HepG2 (cell line): Measurements from ENCODE around the gene RASA3. TPM values are rescaled to one million over a fixed set of nuclear protein-coding genes. Genes with fewer than 3 reads are reported as not detected.

Experiments
- ATAC-seq: fragments of 200-7000 bp; cut with Tn5 transposase; 3 replicates; pipeline ENCODE4 v1.9.1; 2020; ENCODE audit warnings: mild to moderate bottlenecking, moderate library complexity
- BruUV-seq: library from RNA; stranded (reverse); fragments of 400-500 nt; replicated peaks from 2 replicates; lab custom pipeline; 2021; lab: Mats Ljungman, UMichigan
- CTCF ChIA-PET: fragments of 300-600 bp; formaldehyde crosslinking; extraction: SDS; loops from one replicate; lab custom pipeline; 2021; ENCODE audit warnings: low total read pairs, inconsistent platforms, low intra/inter-chr PET ratio; lab: Yijun Ruan, JAX
- POLR2A ChIA-PET: fragments of 350-600 bp; sonication (Branson Sonifier 250); formaldehyde crosslinking; loops from one replicate; lab custom pipeline; 2020; ENCODE audit warnings: antibody characterized with exemption, inconsistent platforms; lab: Yijun Ruan, JAX
- DNase-seq: peaks from one replicate; pipeline ENCODE4 v3.0.0-alpha.2; 2015; ENCODE audit warnings: low spot score
- FAIRE-seq: peaks from 3 replicates; lab custom pipeline; 2011; peaks lifted over from hg19 to GRCh38; lab: Jason Lieb, UNC
- H2AFZ ChIP-seq: one replicate; pipeline ENCODE4 v1.6.1; 2011; ENCODE audit warnings: low read length, inconsistent platforms
- H3K27ac ChIP-seq: fragments of 300-600 bp; 3 replicates; pipeline ENCODE4 v1.8.0; 2011; ENCODE audit warnings: mixed run types, mild to moderate bottlenecking, mixed read lengths, low read length, inconsistent platforms; ENCODE audit not compliant: insufficient read depth; ENCODE audit errors: extremely low read length
- H3K27me3 ChIP-seq, 2 experiments: fragments of 200-600 bp in 1 of 2; 2 replicates in 1 of 2; 3 replicates in 1 of 2; pipeline versions ENCODE4 v1.6.0 to v1.8.0; 2011; ENCODE audit warnings: low read length in 2 of 2, mild to moderate bottlenecking in 2 of 2, moderate library complexity in 2 of 2, inconsistent platforms in 1 of 2; ENCODE audit not compliant: insufficient read depth in 2 of 2, control insufficient read depth in 1 of 2
- H3K36me3 ChIP-seq, 2 experiments: fragments of 200-600 bp in 1 of 2; replicated peaks in 1 of 2; 2 replicates in 1 of 2; 3 replicates in 1 of 2; pipeline versions ENCODE4 v1.5.1 to v1.8.0; 2011; ENCODE audit warnings: low read length in 2 of 2, inconsistent platforms in 1 of 2; ENCODE audit not compliant: insufficient read depth in 2 of 2, control insufficient read depth in 1 of 2
- H3K4me1 ChIP-seq: 2 replicates; pipeline ENCODE4 v1.5.1; 2012; ENCODE audit warnings: low read length, inconsistent platforms; ENCODE audit not compliant: insufficient read depth
- H3K4me2 ChIP-seq: 2 replicates; pipeline ENCODE4 v1.6.0; 2011; ENCODE audit warnings: low read depth, low read length, inconsistent platforms
- H3K4me3 ChIP-seq, 3 experiments: fragments of 200-600 bp in 1 of 3; sonication (generic), shearing (Covaris generic) in 1 of 3; replicated peaks in 1 of 3; 2 replicates each; pipeline ENCODE4 v1.5.1; 2011 to 2016; ENCODE audit warnings: low read length in 3 of 3, inconsistent platforms in 2 of 3, low read depth in 2 of 3, mild to moderate bottlenecking in 2 of 3, control low read depth in 1 of 3, mixed read lengths in 1 of 3; ENCODE audit not compliant: insufficient read depth in 1 of 3
- H3K79me2 ChIP-seq: one replicate; pipeline ENCODE4 v1.6.1; 2011; ENCODE audit warnings: low read length, inconsistent platforms; ENCODE audit not compliant: insufficient read depth
- H3K9ac ChIP-seq: 2 replicates; pipeline ENCODE4 v1.6.0; 2011; ENCODE audit warnings: mild to moderate bottlenecking, low read depth, low read length, inconsistent platforms; ENCODE audit not compliant: insufficient read depth
- H3K9me3 ChIP-seq: 2 replicates; pipeline ENCODE4 v1.5.1; 2012; ENCODE audit warnings: mild to moderate bottlenecking, low read length
- H4K20me1 ChIP-seq: 2 replicates; pipeline ENCODE4 v1.6.0; 2011; ENCODE audit warnings: inconsistent platforms, mild to moderate bottlenecking, low read length, moderate library complexity; ENCODE audit not compliant: insufficient read depth
- CENPT ChIP-seq: sonication (generic); formaldehyde crosslinking; IDR thresholded peaks from 2 replicates; pipeline ENCODE4 v1.8.0; 2022; ENCODE audit warnings: low read depth, mild to moderate bottlenecking, moderate library complexity, missing genetic modification reagents
- HMGA1 ChIP-seq: sonication (generic); formaldehyde crosslinking; conservative IDR thresholded peaks from 2 replicates; pipeline ENCODE4 v1.4.0; 2020; ENCODE audit warnings: missing genetic modification reagents
- HNF4A ChIP-seq: sonication (generic); formaldehyde crosslinking; IDR thresholded peaks from 2 replicates; pipeline ENCODE4 v1.4.0; 2020; ENCODE audit warnings: missing genetic modification reagents
- MLLT10 ChIP-seq: sonication (generic); formaldehyde crosslinking; IDR thresholded peaks from 2 replicates; pipeline ENCODE4 v1.4.0; 2020; ENCODE audit warnings: missing genetic modification reagents
- RNF219 ChIP-seq: sonication (generic); formaldehyde crosslinking; IDR thresholded peaks from 2 replicates; pipeline ENCODE4 v1.5.0; 2020; ENCODE audit warnings: mild to moderate bottlenecking, missing genetic modification reagents
- XRCC5 ChIP-seq: fragments of 200-400 bp; formaldehyde crosslinking; optimal IDR thresholded peaks from 2 replicates; pipeline ENCODE3; 2017; ENCODE audit warnings: mild to moderate bottlenecking, low read length
- ZNF101 ChIP-seq: sonication (generic); formaldehyde crosslinking; IDR thresholded peaks from 2 replicates; pipeline ENCODE4 v1.4.0; 2020; ENCODE audit warnings: mild to moderate bottlenecking, low read depth, missing genetic modification reagents, borderline replicate concordance
- ZNF124 ChIP-seq: sonication (generic); formaldehyde crosslinking; IDR thresholded peaks from 2 replicates; pipeline ENCODE4 v1.4.0; 2020; ENCODE audit warnings: missing genetic modification reagents
- ZNF343 ChIP-seq: sonication (generic); formaldehyde crosslinking; IDR thresholded peaks from 2 replicates; pipeline ENCODE4 v1.4.0; 2020; ENCODE audit warnings: mild to moderate bottlenecking, missing genetic modification reagents
- ZNF431 ChIP-seq: sonication (generic); formaldehyde crosslinking; IDR thresholded peaks from 2 replicates; pipeline ENCODE4 v1.9.0; 2022; ENCODE audit warnings: missing genetic modification reagents, low read depth, mild to moderate bottlenecking, borderline replicate concordance
- ZNF720 ChIP-seq: sonication (generic); formaldehyde crosslinking; IDR thresholded peaks from 2 replicates; pipeline ENCODE4 v1.4.0; 2020; ENCODE audit warnings: missing genetic modification reagents
- ZNF784 ChIP-seq: sonication (generic); formaldehyde crosslinking; IDR thresholded peaks from 2 replicates; pipeline ENCODE4 v1.5.1; 2020; ENCODE audit warnings: missing genetic modification reagents, mild to moderate bottlenecking, borderline replicate concordance
- WGBS: methylation state at CpG from one replicate; pipeline ENCODE4 v1.1.6; 2017; ENCODE audit warnings: low lambda C conversion rate; 5-methylcytosine and 5-hydroxymethylcytosine counted together
- in situ Hi-C: cut with HindIII; loops from 2 replicates; pipeline ENCODE4 v1.10.0; 2017; ENCODE audit warnings: low pct_unique_long_range_greater_than_20kb; ENCODE audit not compliant: extremely low pct_ligation_motif_present
- intact Hi-C: fragments of 100-400 bp; cut with micrococcal nuclease; formaldehyde crosslinking; loops from one replicate; pipeline ENCODE4 v1.10.0; 2022; ENCODE audit not compliant: unreplicated experiment
- polyA plus RNA-seq, 8 experiments: library from polyadenylated mRNA; depleted of rRNA in 3 of 8; stranded (reverse) in 7 of 8; unstranded in 1 of 8; fragments of >200 nt; fragmentation: Illumina TruSeq in 4 of 8; extraction: Trizol in 4 of 8; gene quantifications; 2 replicates each; pipeline versions ENCODE4 v1.2.1 to v1.2.3, GENCODE V29; 2011 to 2016; ENCODE audit warnings: low read depth in 4 of 8, missing spikeins in 1 of 8, mixed read lengths in 1 of 8; ENCODE audit not compliant: insufficient read depth in 1 of 8
- total RNA-seq, 5 experiments: library from RNA; depleted of rRNA; stranded (reverse); fragments of >200 nt; fragmentation: Illumina TruSeq; extraction: Trizol; gene quantifications; 2 replicates each; pipeline ENCODE4 v1.2.3, GENCODE V29; 2016; ENCODE audit warnings: low read depth in 1 of 5
- TF ChIP-seq, protein P1 (sequence below): sonication (generic); formaldehyde crosslinking; IDR thresholded peaks from 2 replicates; pipeline ENCODE4 v1.8.0; 2022; ENCODE audit warnings: mild to moderate bottlenecking, missing genetic modification reagents, moderate library complexity

RASA3 gene
- total and polyA plus RNA-seq, 2 of the 13 experiments (the other 11 are each of a cell fraction or from before 2014, with no cell fraction given), result 0.05 TPM; not detected in 1

GRCh38 chr13:114002771-114003321 lies 129.6 kb downstream of the RASA3 start:
- no peak overlapping the region for H3K27ac ChIP-seq
- DNase-seq, result no peak
- H3K4me1 ChIP-seq, result no peaks in the 10 kb centered on the region
- H2AFZ ChIP-seq, result no peak overlapping the region
- ATAC-seq, result no peak
- no peak for FAIRE-seq
- H3K4me2 ChIP-seq, result no peak overlapping the region
- H3K79me2 ChIP-seq, result no peaks in the 10 kb centered on the region
- in situ Hi-C loops (no loop called here), intact Hi-C loops (no loop called here)
- ChIA-PET POLR2A (no interaction called here), CTCF (no interaction called here)
- no peaks in the 10 kb centered on the region for H4K20me1 ChIP-seq
- WGBS, result 52% methylated on average over 10 of the region's 24 CpGs
- H3K4me3 ChIP-seq, result no peak overlapping the region
- H3K27me3 ChIP-seq, result peaks cover 12 to 48% of the 10 kb centered on the region in 2 experiments; a peak in 3 of 5 replicates
- no TSS peak for BruUV-seq
- no peak for TF ChIP-seq HMGA1 (CRISPR knock-in tag)
- TF ChIP-seq CENPT (CRISPR knock-in tag), result no peak
- TF ChIP-seq ZNF343 (CRISPR knock-in tag), result no peak
- TF ChIP-seq HNF4A, result no peak
- no peak for TF ChIP-seq ZNF101
- no peak for TF ChIP-seq RNF219 (CRISPR knock-in tag)
- no peak for TF ChIP-seq ZNF124 (CRISPR knock-in tag)
- no peak for TF ChIP-seq ZNF720 (CRISPR knock-in tag)
- no peak for TF ChIP-seq ZNF784 (CRISPR knock-in tag)
- no peak for TF ChIP-seq ZNF431 (CRISPR knock-in tag)
- no peak for TF ChIP-seq XRCC5
- TF ChIP-seq MLLT10 (CRISPR knock-in tag), result no peak
- TF ChIP-seq, protein P1, sequence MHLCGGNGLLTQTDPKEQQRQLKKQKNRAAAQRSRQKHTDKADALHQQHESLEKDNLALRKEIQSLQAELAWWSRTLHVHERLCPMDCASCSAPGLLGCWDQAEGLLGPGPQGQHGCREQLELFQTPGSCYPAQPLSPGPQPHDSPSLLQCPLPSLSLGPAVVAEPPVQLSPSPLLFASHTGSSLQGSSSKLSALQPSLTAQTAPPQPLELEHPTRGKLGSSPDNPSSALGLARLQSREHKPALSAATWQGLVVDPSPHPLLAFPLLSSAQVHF (CRISPR knock-in tag), result no peak
- no peaks in the 10 kb centered on the region for H3K9me3 ChIP-seq
- H3K36me3 ChIP-seq, result no peaks in the 10 kb centered on the region
- no peak overlapping the region for H3K9ac ChIP-seq
